COLO829 (cell line): ENCODE data around the gene CD1E.
A peak's percentile ranks its signal among the peaks of the same experiment; 100 is the strongest.
"Not testable (repeated sequence)": the region's sequence is repeated elsewhere in the genome, so short reads cannot be mapped to it uniquely, and the experiment has no call there.

Experiments used
- DNase-seq: peaks from one replicate; pipeline ENCODE4 v3.0.0; 2012; ENCODE audit warnings: low spot score

CD1E gene

GRCh38 chr1:158353303-158354075 is at the start of gene CD1E:
Gene CD1E, plus strand, starts transcription at chr1:158353894. Its CDS starts 95 bp downstream, at chr1:158353989.
- no peak for DNase-seq

DNA sequence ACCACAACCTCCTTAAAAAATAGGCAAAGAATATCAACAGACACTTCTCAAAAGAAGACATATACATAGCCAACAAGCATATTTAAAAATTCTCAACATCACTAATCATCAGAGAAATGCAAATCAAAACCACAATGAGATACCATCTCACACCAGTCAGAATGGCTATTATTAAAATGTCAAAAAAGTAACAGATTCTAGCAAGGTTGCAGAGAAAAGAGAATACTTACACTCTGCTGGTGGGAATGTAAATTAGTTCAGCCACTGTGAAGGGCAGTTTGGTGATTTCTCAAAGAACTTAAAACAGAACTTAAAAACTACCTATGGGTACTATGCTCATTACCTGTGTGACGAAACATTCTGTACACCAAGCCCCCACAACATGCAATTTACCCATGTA is 43.1 kb upstream of the CD1E start:
- no peak for DNase-seq

DNA sequence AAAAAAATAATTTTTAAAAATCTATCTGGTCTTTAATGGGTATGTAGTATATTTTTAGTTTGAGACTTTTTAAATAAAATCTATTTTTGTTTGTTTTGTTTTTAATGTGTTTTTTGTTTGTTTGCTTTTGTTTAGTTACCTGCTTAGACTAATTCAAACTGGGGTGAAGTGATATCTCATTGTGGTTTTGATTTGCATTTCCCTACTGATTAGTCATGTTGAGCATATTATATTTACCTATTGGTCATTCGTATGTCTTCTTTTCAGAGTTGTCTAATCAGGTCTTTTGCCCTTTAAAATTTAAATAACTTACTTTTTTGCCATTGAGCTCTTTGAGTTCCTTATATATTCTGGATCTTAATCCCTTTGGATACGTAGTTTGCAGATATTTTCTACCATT is 42.6 kb upstream of the CD1E start:
- no peak for DNase-seq

DNA sequence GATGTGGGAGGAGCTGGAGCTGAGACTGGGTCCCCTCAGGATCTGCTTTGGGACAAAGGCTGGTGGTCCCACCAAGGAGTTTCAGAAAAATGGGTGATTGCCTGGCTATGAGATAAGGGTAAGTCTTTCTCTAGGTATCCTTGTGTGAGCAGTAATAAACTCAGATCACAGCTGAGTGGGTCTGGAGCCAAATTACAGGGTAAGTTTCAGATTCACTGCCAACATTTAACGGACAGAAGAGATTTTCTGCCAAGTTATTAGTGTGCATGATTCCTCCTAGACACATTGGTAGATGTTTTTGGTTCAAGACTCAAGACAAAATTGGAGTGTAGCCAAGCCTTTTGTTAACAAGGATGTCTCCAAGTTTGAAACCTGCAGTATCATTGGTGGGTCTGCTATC is 29.8 kb upstream of the CD1E start:
- no peak for DNase-seq

DNA sequence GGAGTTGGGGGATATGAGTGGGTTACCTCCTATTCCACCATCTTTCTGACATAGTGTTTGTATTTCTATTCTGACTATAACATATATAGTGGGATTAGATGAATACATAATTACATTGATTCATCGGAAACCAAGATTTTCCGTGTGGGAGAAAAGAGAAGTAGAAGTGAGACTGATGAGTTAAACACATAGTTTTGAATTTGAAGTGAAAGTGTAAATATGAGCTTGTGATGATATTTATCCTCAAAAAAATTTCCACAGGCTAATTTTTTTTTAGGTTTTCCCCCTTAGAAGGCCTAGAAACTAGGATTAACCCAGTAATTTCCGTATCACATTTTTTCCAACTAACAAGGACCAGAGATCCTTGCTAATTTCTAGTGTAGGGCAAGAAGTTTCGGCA is 29.3 kb upstream of the CD1E start:
- no peak for DNase-seq

DNA sequence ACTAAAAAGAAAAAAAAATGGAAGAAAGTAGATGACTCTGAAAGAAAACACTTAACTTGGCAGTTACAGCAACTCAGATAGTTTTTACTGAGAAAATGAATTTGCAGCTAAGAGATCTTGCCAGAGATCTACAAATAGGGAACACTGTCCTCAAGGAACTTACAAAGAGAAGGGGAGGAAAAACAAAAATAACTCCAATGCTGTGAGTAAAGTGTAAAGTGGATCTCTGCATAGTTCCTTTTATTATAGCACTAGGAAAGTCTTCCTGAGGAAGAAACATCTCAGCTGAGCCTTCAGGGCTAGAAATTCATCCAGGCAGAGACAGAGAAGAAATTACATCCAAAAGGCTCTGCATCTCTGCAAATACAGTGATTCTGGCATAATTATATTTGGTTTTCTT is 26.2 kb upstream of the CD1E start:
- no peak for DNase-seq

DNA sequence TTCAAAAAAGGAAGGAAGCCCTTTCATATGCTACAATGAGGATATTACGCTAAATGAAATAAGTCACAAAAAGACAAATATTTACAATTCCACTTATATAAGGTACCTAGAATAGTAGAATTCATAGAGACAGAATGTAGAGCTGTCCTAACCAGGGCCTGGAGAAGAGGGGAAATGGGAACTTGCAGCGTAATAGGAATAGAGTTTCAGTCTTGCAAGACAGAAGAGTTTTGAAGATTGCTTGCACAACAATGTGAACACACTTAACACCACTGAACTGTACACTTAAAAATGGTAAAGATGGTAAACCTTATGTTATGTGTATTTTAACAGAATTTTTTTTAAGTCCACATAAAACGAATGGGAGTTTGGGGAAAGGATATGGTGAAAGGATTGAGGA is 25.3 kb upstream of the CD1E start:
- DNase-seq, result no peak

DNA sequence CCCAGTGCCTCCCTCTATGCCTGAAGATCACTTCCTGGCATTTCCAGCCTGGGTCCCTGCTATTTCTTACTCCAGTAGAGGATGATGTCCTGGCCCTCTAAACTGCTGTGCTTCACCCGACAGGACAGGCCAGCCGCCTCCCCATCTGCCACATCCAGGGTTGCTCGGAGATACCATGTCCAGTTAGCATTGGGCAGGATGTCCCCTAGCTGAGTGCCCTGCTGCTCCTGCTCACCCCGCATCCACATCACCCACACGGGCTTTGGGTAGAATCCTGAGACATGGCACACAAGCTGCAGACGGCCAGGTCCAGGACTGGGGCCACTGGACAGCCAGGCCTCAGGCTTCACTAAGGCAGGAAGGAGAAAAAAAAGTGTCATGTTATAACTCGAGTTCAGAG is 24.4 kb upstream of the CD1E start:
- DNase-seq, result no peak

DNA sequence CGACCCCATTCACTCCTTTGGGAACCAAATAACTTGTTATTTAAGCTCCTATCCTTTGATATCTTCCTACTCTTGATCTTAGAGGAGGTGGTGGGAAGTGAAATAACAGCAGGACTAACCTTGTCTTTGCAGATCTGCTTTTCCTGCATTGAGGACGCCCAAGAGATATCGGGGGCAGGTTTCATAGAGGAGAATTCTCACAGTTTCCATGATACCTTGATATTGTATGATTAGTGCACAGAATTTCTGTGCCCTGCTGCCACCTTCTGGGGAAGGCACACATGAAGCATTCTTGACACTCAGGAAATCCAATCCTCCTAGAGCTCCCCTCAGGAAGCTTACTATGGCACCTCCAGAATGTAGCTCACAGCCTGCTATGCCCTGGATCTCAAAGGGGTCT is 24.0 kb upstream of the CD1E start:
- peak; percentile 43 for DNase-seq

GRCh38 chr1:158330391-158331105 is 23.1 kb upstream of the CD1E start:
- no peak for DNase-seq

GRCh38 chr1:158331106-158331425 is 22.6 kb upstream of the CD1E start:
- no peak for DNase-seq

- no peak for DNase-seq
Measured at GRCh38 chr1:158331481-158332150, 22.1 kb upstream of the CD1E start, which contains the start of gene CD1B. Gene CD1B, minus strand, starts transcription at chr1:158331531. Its CDS starts 108 bp downstream, at chr1:158331423.

DNA sequence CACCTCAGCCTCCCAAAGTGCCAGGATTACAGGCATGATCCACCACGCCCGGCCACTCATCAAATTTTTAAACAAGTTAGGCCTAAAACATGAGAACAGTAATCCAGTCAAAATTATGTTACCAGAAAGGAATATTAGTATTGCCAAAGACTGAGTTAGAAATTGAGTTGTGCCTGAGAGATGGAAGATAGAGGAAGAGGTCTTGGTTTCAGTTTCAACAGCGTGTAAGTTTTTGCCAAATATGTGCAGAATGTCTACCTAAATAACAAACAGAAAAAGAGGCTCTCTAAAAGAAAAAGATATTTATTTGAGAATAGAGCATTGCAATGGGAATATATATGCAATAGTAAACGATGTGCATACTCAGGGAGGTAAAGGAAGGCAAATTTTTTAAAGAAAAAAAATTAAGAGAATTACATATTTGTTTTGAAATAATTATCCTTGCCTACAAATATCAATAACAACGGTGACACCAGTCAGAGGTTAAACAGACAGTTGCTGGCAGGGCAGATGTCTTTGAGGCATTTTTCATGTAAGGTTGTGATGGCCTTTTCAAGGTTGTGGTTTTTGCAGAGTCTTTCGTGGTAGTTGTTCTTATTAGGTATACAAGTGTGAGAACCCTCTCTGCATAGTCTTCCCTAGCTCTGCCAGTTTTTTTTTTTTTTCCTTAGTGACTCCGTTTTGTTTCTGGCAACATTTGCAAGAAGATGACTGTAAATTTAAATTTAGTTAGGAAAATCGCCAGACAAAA is 20.1 kb upstream of the CD1E start:
- no peak for DNase-seq

DNA sequence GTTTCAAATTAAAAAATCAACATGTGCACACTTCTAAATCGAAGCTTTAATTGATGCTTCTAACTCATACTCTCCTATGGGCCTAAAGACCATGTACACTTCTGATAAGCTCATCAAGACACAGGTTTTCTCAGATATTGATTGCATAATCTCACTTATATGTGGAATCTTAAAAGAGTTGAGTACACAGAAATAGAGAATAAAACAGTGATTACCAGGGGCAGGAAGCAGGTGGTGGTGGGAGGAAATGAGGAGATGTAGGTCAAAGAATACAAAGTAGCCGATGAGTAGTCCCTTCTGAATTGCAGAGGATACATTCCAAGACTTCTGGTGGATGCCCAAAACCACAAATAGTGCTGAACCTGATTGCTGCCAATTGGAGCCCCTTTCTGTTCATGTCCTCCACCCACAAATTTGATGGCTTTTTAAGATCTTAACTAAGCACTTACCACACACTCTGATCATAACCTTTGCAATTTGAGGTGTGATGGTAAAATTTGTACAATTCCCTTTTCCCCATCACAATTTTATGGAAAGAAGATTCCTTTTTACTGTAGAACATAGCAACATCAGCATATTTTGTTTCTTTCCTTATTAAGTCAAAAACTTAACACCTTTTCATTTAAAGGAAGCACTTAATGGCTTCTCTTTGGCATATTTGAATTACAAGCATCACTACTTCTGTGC is 19.0 kb upstream of the CD1E start:
- no peak for DNase-seq

DNA sequence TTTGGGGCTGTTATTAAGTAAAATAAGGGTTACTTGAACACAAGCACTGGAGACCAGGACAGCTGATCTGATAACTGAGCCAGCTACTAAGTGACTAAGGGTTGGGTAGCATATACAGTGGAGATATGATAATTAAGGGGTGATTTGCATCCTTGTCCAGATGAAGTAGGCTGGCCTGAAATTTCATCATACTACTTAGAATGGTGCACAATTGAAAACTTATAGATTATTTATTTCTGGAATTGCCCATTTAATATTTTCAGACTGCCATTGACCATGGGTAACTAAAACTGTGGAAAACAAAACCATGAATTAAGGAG is 18.5 kb upstream of the CD1E start:
- no peak for DNase-seq

DNA sequence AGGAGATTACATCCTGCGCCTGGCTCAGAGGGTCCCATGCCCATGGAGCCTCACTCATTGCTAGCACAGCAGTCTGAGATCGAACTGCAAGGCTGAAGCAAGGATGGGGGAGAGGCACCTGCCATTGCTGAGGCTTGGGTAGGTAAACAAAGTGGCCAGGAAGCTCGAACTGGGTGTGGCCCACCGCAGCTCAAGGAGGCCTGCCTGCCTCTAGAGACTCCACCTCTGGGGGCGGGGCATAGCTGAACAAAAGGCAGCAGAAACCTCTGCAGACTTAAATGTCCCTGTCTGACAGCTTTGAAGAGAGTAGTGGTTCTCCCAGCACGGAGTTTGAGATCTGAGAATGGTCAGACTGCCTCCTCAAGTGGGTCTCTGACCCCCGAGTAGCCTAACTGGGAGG is 17.3 kb upstream of the CD1E start:
- not testable (repeated sequence) for DNase-seq

GRCh38 chr1:158348946-158349345 is 4.7 kb upstream of the CD1E start:
- not testable (repeated sequence) for DNase-seq

DNA sequence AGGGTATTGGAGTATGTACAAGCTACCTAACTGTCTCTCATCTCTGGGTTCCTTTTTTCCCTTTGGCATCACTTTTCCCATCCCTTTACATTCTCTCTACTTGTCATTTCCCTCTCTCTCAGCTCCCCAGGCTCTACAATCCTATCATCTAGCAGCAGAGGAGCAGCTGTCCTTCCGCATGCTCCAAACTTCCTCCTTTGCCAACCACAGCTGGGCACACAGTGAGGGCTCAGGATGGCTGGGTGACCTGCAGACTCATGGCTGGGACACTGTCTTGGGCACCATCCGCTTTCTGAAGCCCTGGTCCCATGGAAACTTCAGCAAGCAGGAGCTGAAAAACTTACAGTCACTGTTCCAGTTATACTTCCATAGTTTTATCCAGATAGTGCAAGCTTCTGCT is 561 bp downstream of the CD1E start:
- DNase-seq, result no peak

DNA sequence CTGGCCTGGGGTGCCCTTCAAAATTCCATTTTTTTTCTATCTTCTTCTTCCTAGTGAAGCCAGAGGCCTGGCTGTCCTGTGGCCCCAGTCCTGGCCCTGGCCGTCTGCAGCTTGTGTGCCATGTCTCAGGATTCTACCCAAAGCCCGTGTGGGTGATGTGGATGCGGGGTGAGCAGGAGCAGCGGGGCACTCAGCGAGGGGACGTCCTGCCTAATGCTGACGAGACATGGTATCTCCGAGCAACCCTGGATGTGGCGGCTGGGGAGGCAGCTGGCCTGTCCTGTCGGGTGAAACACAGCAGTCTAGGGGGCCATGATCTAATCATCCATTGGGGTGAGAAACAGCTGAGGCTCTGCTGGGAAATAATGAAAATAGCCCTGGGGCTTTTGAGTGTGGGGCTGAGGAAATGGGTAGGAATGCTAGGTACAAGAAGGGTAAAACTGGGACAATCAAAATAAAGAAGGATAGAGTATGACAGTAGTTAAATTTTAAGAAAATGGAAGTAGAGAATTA is 2.1 kb downstream of the CD1E start:
- no peak for DNase-seq

DNA sequence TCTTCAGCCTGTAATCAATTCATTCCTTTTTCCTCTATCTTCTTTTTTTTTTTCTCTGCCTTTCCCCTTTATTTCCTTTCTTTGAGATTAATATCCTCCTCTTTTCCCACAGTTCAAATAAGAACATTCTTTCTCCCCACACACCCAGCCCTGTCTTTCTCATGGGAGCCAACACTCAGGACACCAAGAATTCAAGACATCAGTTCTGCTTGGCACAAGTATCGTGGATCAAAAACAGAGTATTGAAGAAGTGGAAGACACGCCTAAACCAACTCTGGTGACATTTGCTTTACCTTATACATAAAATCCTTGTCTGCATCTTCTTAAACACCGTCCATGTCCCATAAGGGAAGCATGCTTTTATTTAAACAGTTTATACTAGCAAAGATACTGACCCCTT is 2.9 kb downstream of the CD1E start:
- DNase-seq, result no peak

- no peak for DNase-seq
Measured at GRCh38 chr1:158357441-158357840, 3.7 kb downstream of the CD1E start.

DNA sequence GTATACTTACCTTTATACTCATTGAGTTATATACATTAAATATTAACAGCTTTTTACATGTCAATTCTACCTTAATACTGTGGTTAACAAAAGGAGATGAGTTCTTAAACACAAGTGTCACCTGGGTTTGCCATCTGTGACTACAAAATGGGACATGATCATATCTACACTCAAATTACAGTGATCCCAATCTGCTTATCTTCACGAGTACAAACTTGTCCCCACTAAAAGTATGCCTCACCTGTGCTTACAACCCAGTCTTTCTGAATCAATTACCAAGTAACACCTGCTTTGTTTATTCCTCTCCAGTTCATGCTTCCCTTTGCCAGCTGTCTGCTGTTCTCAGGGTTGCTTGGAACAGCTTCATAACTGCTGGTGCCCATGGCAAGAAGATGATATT is 8.8 kb downstream of the CD1E start:
- DNase-seq, result no peak
